Stomach smooth muscle (tissue), 2 donors: Measurements from ENCODE around the gene CD40.

Experiments used
- H3K27ac ChIP-seq: one replicate; pipeline ENCODE4 v1.7.0; 2013; ENCODE audit warnings: mild to moderate bottlenecking, low read length, inconsistent platforms
- H3K27me3 ChIP-seq, 2 donors: one replicate each; pipeline ENCODE4 v1.7.0; 2013; ENCODE audit warnings: low read length in 2 of 2; ENCODE audit not compliant: insufficient read depth in 2 of 2, control insufficient read depth in 1 of 2
- H3K36me3 ChIP-seq, 2 donors: one replicate each; pipeline ENCODE4 v1.7.0; 2013; ENCODE audit warnings: low read length in 2 of 2; ENCODE audit not compliant: control insufficient read depth in 2 of 2, insufficient read depth in 2 of 2
- H3K4me1 ChIP-seq: one replicate; pipeline ENCODE4 v1.7.0; 2013; ENCODE audit warnings: low read length; ENCODE audit not compliant: control insufficient read depth, insufficient read depth
- H3K4me3 ChIP-seq, 2 donors: one replicate each; pipeline ENCODE4 v1.7.0; 2013; ENCODE audit warnings: low read length in 2 of 2
- H3K9ac ChIP-seq, 2 donors: one replicate each; pipeline ENCODE4 v1.7.0; 2013; ENCODE audit warnings: low read length in 2 of 2, mild to moderate bottlenecking in 1 of 2
- H3K9me3 ChIP-seq, 2 donors: one replicate each; pipeline ENCODE4 v1.7.0; 2013; ENCODE audit warnings: low read length in 2 of 2; ENCODE audit not compliant: control insufficient read depth in 2 of 2
- donor health status: healthy.
- donor health status: Pancreatic carcinoma.

Gene CD40

GRCh38 chr20:46151936-46152335, 33.8 kb downstream of the CD40 start:
- H3K4me3 ChIP-seq = no peak overlapping the region
- no peak overlapping the region for H3K27ac ChIP-seq
- H3K9me3 ChIP-seq = no peaks in the 10 kb centered on the region
- no peak overlapping the region for H3K9ac ChIP-seq
- no peaks in the 10 kb centered on the region for H3K4me1 ChIP-seq
- no peaks in the 10 kb centered on the region for H3K36me3 ChIP-seq
- peaks cover 15 to 20% of the 10 kb centered on the region in 2 donors for H3K27me3 ChIP-seq

GRCh38 chr20:46152824-46153586, 34.9 kb downstream of the CD40 start:
- Histone ChIP-seq H3K4me1 (no peaks in the 10 kb centered on the region), H3K4me3 (no peak overlapping the region), H3K27ac (no peak overlapping the region), H3K9ac (no peak overlapping the region), H3K36me3 (no peaks in the 10 kb centered on the region), H3K9me3 (no peaks in the 10 kb centered on the region), H3K27me3 (peaks cover 20 to 27% of the 10 kb centered on the region in 2 donors)

- Histone ChIP-seq H3K27me3 (peaks cover 28 to 29% of the 10 kb centered on the region in 2 donors), H3K9ac (no peak overlapping the region), H3K9me3 (no peaks in the 10 kb centered on the region), H3K4me1 (no peaks in the 10 kb centered on the region), H3K4me3 (no peak overlapping the region), H3K27ac (no peak overlapping the region), H3K36me3 (no peaks in the 10 kb centered on the region)
Observed at GRCh38 chr20:46154305-46154704, 36.2 kb downstream of the CD40 start.

- Histone ChIP-seq H3K4me3 (no peak overlapping the region), H3K4me1 (no peaks in the 10 kb centered on the region), H3K36me3 (no peaks in the 10 kb centered on the region), H3K27ac (no peak overlapping the region), H3K9ac (no peak overlapping the region), H3K27me3 (peaks cover 32 to 33% of the 10 kb centered on the region in 2 donors), H3K9me3 (no peaks in the 10 kb centered on the region)
Observed at GRCh38 chr20:46154796-46155195, 36.7 kb downstream of the CD40 start.

- H3K9ac ChIP-seq = no peak overlapping the region
- H3K36me3 ChIP-seq = no peaks in the 10 kb centered on the region
- H3K27ac ChIP-seq = no peak overlapping the region
- no peak overlapping the region for H3K4me3 ChIP-seq
- H3K27me3 ChIP-seq = peaks cover 28 to 34% of the 10 kb centered on the region in 2 donors
- H3K9me3 ChIP-seq = no peaks in the 10 kb centered on the region
- H3K4me1 ChIP-seq = no peaks in the 10 kb centered on the region
Observed at GRCh38 chr20:46156065-46156464, 38.0 kb downstream of the CD40 start.

- H3K4me1 ChIP-seq = no peaks in the 10 kb centered on the region
- no peak overlapping the region for H3K9ac ChIP-seq
- H3K9me3 ChIP-seq = no peaks in the 10 kb centered on the region
- H3K27me3 ChIP-seq = peaks cover 23 to 32% of the 10 kb centered on the region in 2 donors
- no peak overlapping the region for H3K4me3 ChIP-seq
- H3K36me3 ChIP-seq = no peaks in the 10 kb centered on the region
- no peak overlapping the region for H3K27ac ChIP-seq
Observed at GRCh38 chr20:46157076-46157592, 39.0 kb downstream of the CD40 start.

GRCh38 chr20:46157625-46158024, 39.5 kb downstream of the CD40 start:
- Histone ChIP-seq H3K27ac (no peak overlapping the region), H3K27me3 (peaks cover 22 to 33% of the 10 kb centered on the region in 2 donors), H3K4me1 (no peaks in the 10 kb centered on the region), H3K4me3 (no peak overlapping the region), H3K9me3 (no peaks in the 10 kb centered on the region), H3K9ac (no peak overlapping the region), H3K36me3 (no peaks in the 10 kb centered on the region)

GRCh38 chr20:46158476-46158987, 40.4 kb downstream of the CD40 start:
- H3K36me3 ChIP-seq = no peaks in the 10 kb centered on the region
- no peak overlapping the region for H3K4me3 ChIP-seq
- peaks cover 22 to 27% of the 10 kb centered on the region in 2 donors for H3K27me3 ChIP-seq

GRCh38 chr20:46159101-46159897, 41.2 kb downstream of the CD40 start:
- Histone ChIP-seq H3K4me3 (no peak overlapping the region), H3K36me3 (no peaks in the 10 kb centered on the region), H3K4me1 (no peaks in the 10 kb centered on the region), H3K9me3 (no peaks in the 10 kb centered on the region), H3K9ac (no peak overlapping the region), H3K27me3 (peaks cover 21 to 29% of the 10 kb centered on the region in 2 donors), H3K27ac (no peak overlapping the region)

More at GRCh38 chr20:46158476-46158987, 40.4 kb downstream of the CD40 start:
- Histone ChIP-seq H3K9ac (no peak overlapping the region), H3K9me3 (no peaks in the 10 kb centered on the region), H3K27ac (no peak overlapping the region), H3K4me1 (no peaks in the 10 kb centered on the region)

- Histone ChIP-seq H3K4me3 (no peak overlapping the region), H3K27ac (no peak overlapping the region), H3K9ac (no peak overlapping the region), H3K36me3 (no peaks in the 10 kb centered on the region), H3K9me3 (no peaks in the 10 kb centered on the region), H3K27me3 (peaks cover 23 to 31% of the 10 kb centered on the region in 2 donors), H3K4me1 (no peaks in the 10 kb centered on the region)
Observed at GRCh38 chr20:46160661-46161060, 42.5 kb downstream of the CD40 start.
